HG02678 (cell line): ENCODE results near the gene SEMA3B.

ENCODE experiments used
- ATAC-seq: cut with Tn5 transposase; IDR thresholded peaks from one replicate; pipeline ENCODE4 v1.9.1; 2021; ENCODE audit warnings: mild to moderate bottlenecking, moderate library complexity; ENCODE audit not compliant: unreplicated experiment

SEMA3B gene

DNA sequence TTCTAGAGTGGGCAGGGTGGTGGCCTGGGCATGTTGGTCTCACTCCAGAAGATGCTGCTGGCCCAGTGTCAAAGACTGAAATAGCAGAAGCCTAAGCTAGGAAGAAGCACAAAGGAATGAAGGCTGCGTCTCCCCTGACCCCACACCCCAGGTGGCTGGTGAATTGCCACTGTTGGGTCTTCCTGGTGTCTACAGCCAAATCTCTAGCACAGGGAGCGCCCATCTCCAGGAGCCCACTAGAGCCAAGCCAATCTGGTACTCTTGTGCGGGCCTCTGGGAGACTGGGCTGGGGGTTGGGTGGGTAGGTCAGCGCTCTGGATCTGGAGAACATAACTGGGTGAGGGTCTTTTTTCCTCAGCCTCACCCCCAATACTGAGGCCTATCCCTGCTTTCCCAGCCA lies 58.2 kb downstream of the SEMA3B start:
- ATAC-seq, result no peak
